WTC11 (cell line): ENCODE results near the gene ABCD4. TPM values are rescaled to one million over a fixed set of nuclear protein-coding genes. Genes with fewer than 3 reads are reported as not detected.

Experiments
- ATAC-seq: fragments of 200-7000 bp; cut with Tn5 transposase; 2 replicates; pipeline ENCODE4 v1.10.0; 2021; ENCODE audit warnings: mild to moderate bottlenecking, moderate library complexity
- CTCF ChIA-PET: fragments of 300-600 bp; sonication (Branson Sonifier 250); formaldehyde crosslinking; loops from one replicate; lab custom pipeline; 2021; ENCODE audit warnings: antibody characterized with exemption; lab: Charles Lee
- POLR2A ChIA-PET: fragments of 350-600 bp; sonication (Branson Sonifier 250); formaldehyde crosslinking; loops from one replicate; lab custom pipeline; 2021; ENCODE audit warnings: antibody characterized with exemption; lab: Charles Lee
- DNase-seq: peaks from one replicate; pipeline ENCODE4 v3.0.0; 2021; ENCODE audit warnings: low spot score
- H3K27ac Mint-ChIP-seq: 2 replicates; pipeline ENCODE4 v1.8.0; 2021; ENCODE audit warnings: mixed read lengths
- H3K27me3 Mint-ChIP-seq: 2 replicates; pipeline ENCODE4 v1.8.0; 2021; ENCODE audit warnings: low read depth, mild to moderate bottlenecking, moderate library complexity, mixed read lengths
- H3K36me3 Mint-ChIP-seq: 2 replicates; pipeline ENCODE4 v1.8.0; 2021; ENCODE audit warnings: mixed read lengths
- H3K4me1 Mint-ChIP-seq: 2 replicates; pipeline ENCODE4 v1.8.0; 2022; ENCODE audit warnings: mixed read lengths
- H3K4me3 Mint-ChIP-seq: 2 replicates; pipeline ENCODE4 v1.8.0; 2021; ENCODE audit warnings: mild to moderate bottlenecking, moderate library complexity, mixed read lengths
- H3K9me3 Mint-ChIP-seq: 2 replicates; pipeline ENCODE4 v1.8.0; 2021; ENCODE audit warnings: mixed read lengths
- CREB1 ChIP-seq: sonication (generic); formaldehyde crosslinking; IDR thresholded peaks from 2 replicates; pipeline ENCODE4 v1.8.0; 2023; ENCODE audit warnings: mild to moderate bottlenecking, missing genetic modification reagents
- EMX1 ChIP-seq: fragments of 250-450 bp; sonication (Bioruptor Pico); IDR thresholded peaks from 2 replicates; pipeline ENCODE4 v1.8.0; 2021; ENCODE audit warnings: mild to moderate bottlenecking
- FOXJ3 ChIP-seq: sonication (generic); formaldehyde crosslinking; IDR thresholded peaks from 2 replicates; pipeline ENCODE4 v1.9.0; 2021; ENCODE audit warnings: missing genetic modification reagents, mild to moderate bottlenecking, borderline replicate concordance
- GABPB1 ChIP-seq: sonication (generic); formaldehyde crosslinking; IDR thresholded peaks from 2 replicates; pipeline ENCODE4 v1.8.1; 2023; ENCODE audit warnings: mild to moderate bottlenecking, missing genetic modification reagents
- JAZF1 ChIP-seq: fragments of 250-450 bp; sonication (Bioruptor Pico); IDR thresholded peaks from 2 replicates; pipeline ENCODE4 v1.9.0; 2021; ENCODE audit warnings: moderate library complexity, mild to moderate bottlenecking, inconsistent platforms
- NFYB ChIP-seq: sonication (generic); formaldehyde crosslinking; conservative IDR thresholded peaks from 2 replicates; pipeline ENCODE4 v1.8.0; 2022; ENCODE audit warnings: low read depth, missing genetic modification reagents
- NR1H2 ChIP-seq: sonication (generic); formaldehyde crosslinking; IDR thresholded peaks from 2 replicates; pipeline ENCODE4 v1.9.0; 2021; ENCODE audit warnings: mild to moderate bottlenecking, moderate library complexity, missing genetic modification reagents
- NR3C1 ChIP-seq: sonication (generic); formaldehyde crosslinking; conservative IDR thresholded peaks from 2 replicates; pipeline ENCODE4 v1.8.1; 2023; ENCODE audit warnings: low read depth, mild to moderate bottlenecking, missing genetic modification reagents
- OVOL2 ChIP-seq: fragments of 250-450 bp; sonication (Bioruptor Pico); IDR thresholded peaks from 2 replicates; pipeline ENCODE4 v1.9.0; 2021; ENCODE audit warnings: mild to moderate bottlenecking, borderline replicate concordance
- RORB ChIP-seq: fragments of 250-450 bp; sonication (Bioruptor Pico); IDR thresholded peaks from 2 replicates; pipeline ENCODE4 v1.9.0; 2021; ENCODE audit warnings: mild to moderate bottlenecking
- SMAD3 ChIP-seq: sonication (generic); formaldehyde crosslinking; IDR thresholded peaks from 2 replicates; pipeline ENCODE4 v1.8.0; 2022; ENCODE audit warnings: missing genetic modification reagents, mild to moderate bottlenecking, borderline replicate concordance
- ZMAT4 ChIP-seq: fragments of 250-450 bp; sonication (Bioruptor Pico); IDR thresholded peaks from 2 replicates; pipeline ENCODE4 v1.9.0; 2021; ENCODE audit warnings: mild to moderate bottlenecking
- ZNF396 ChIP-seq: fragments of 250-450 bp; sonication (Bioruptor Pico); IDR thresholded peaks from 2 replicates; pipeline ENCODE4 v1.8.0; 2021; ENCODE audit warnings: mild to moderate bottlenecking, moderate library complexity, borderline replicate concordance
- ZNF532 ChIP-seq: fragments of 250-450 bp; sonication (Bioruptor Pico); IDR thresholded peaks from 2 replicates; pipeline ENCODE4 v1.9.0; 2021; ENCODE audit warnings: mild to moderate bottlenecking, borderline replicate concordance
- total RNA-seq: library from RNA; stranded (reverse); gene quantifications from 3 replicates; pipeline ENCODE4 v1.2.3, GENCODE V29; 2021
- TF ChIP-seq, protein P1 (sequence below): sonication (generic); formaldehyde crosslinking; IDR thresholded peaks from 2 replicates; pipeline ENCODE4 v1.8.0; 2022; ENCODE audit warnings: missing genetic modification reagents
- TF ChIP-seq, protein P2 (sequence below): sonication (generic); formaldehyde crosslinking; IDR thresholded peaks from 2 replicates; pipeline ENCODE4 v1.8.0; 2022; ENCODE audit warnings: mild to moderate bottlenecking, missing genetic modification reagents
- TF ChIP-seq, protein P3 (sequence below): sonication (generic); formaldehyde crosslinking; IDR thresholded peaks from 2 replicates; pipeline ENCODE4 v1.8.1; 2022; ENCODE audit warnings: low read depth, mild to moderate bottlenecking, moderate library complexity, missing genetic modification reagents, borderline replicate concordance
- TF ChIP-seq, protein P4 (sequence below): sonication (generic); formaldehyde crosslinking; IDR thresholded peaks from 2 replicates; pipeline ENCODE4 v1.8.1; 2023; ENCODE audit warnings: mild to moderate bottlenecking, missing genetic modification reagents, moderate library complexity

Gene ABCD4
- total RNA-seq, 1 experiment from 2014 or later = 90.2 TPM

DNA sequence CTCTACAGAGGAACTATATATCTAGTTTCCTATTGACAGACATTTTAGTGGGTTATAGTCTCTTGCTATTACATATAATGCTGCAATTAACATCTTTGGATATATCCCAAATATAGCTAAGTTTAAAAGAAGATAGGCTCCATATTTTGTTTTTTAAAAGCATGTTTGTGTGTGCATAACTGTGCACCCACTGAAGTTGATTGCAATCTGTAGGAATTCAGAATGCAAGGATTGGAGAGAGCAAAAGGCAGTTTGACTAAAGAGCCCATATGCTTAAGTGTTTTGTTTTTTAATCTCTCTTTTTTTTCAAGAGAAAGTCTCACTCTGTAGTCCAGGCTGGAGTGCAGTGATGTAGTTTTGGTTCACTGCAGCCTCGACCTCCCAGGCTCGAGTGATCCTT is 9.4 kb upstream of the ABCD4 start (continued):
- no peak for TF ChIP-seq ZNF532 (CRISPR knock-in tag)

- Mint-ChIP-seq H3K4me1 (peaks cover 3% of the 10 kb centered on the region; the same call in 1 of the 2 replicates), H3K27ac (no peak overlapping the region), H3K27me3 (no peaks in the 10 kb centered on the region), H3K9me3 (no peaks in the 10 kb centered on the region), H3K4me3 (no peak overlapping the region), H3K36me3 (no peaks in the 10 kb centered on the region)
- ATAC-seq (no peak), DNase-seq (no peak)
- POLR2A ChIA-PET = no interaction called here
- CTCF ChIA-PET = interaction anchor here (0.6 to 1.1 kb wide), 4 partner anchors 11 to 137 kb away, joined by 3 to 5 read pairs (median 4); no protein-coding TSS in a partner anchor
- TF ChIP-seq, protein P1, sequence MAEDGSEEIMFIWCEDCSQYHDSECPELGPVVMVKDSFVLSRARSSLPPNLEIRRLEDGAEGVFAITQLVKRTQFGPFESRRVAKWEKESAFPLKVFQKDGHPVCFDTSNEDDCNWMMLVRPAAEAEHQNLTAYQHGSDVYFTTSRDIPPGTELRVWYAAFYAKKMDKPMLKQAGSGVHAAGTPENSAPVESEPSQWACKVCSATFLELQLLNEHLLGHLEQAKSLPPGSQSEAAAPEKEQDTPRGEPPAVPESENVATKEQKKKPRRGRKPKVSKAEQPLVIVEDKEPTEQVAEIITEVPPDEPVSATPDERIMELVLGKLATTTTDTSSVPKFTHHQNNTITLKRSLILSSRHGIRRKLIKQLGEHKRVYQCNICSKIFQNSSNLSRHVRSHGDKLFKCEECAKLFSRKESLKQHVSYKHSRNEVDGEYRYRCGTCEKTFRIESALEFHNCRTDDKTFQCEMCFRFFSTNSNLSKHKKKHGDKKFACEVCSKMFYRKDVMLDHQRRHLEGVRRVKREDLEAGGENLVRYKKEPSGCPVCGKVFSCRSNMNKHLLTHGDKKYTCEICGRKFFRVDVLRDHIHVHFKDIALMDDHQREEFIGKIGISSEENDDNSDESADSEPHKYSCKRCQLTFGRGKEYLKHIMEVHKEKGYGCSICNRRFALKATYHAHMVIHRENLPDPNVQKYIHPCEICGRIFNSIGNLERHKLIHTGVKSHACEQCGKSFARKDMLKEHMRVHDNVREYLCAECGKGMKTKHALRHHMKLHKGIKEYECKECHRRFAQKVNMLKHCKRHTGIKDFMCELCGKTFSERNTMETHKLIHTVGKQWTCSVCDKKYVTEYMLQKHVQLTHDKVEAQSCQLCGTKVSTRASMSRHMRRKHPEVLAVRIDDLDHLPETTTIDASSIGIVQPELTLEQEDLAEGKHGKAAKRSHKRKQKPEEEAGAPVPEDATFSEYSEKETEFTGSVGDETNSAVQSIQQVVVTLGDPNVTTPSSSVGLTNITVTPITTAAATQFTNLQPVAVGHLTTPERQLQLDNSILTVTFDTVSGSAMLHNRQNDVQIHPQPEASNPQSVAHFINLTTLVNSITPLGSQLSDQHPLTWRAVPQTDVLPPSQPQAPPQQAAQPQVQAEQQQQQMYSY (CRISPR knock-in tag) = no peak
- no peak for TF ChIP-seq GABPB1 (CRISPR knock-in tag)
Measured at GRCh38 chr14:74309125-74310022, 6.6 kb upstream of the ABCD4 start.

DNA sequence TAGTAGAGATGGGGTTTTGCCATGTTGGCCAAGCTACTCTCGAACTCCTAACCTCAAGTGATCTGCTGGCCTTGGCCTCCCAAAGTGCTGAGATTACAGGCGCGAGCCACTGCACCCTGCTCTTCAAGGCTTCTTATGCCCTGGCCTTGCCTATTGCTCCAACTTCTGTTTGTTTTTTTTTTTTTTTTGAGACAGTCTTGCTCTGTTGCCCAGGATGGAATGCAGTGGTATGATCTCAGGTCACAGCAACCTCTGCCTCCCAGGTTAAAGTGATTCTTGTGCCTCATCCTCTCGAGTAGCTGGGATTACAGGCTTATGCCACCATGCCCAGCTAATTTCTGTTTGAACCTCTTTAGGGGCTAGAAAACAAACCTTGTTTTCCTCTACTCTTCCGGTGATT is 6.0 kb upstream of the ABCD4 start:
- no peaks in the 10 kb centered on the region for H3K36me3 Mint-ChIP-seq
- H3K9me3 Mint-ChIP-seq = no peaks in the 10 kb centered on the region
- no peaks in the 10 kb centered on the region for H3K27me3 Mint-ChIP-seq
- ChIA-PET CTCF (interaction anchor here (0.6 to 1.0 kb wide), 4 partner anchors 12 to 18 kb away, joined by 3 to 5 read pairs (median 4); no protein-coding TSS in a partner anchor), POLR2A (no interaction called here)
- ATAC-seq (no peak), DNase-seq (no peak)
- H3K4me3 Mint-ChIP-seq = no peak overlapping the region
- H3K27ac Mint-ChIP-seq = no peak overlapping the region
- H3K4me1 Mint-ChIP-seq = peaks cover 3% of the 10 kb centered on the region; the same call in 1 of the 2 replicates
- TF ChIP-seq, protein P2, sequence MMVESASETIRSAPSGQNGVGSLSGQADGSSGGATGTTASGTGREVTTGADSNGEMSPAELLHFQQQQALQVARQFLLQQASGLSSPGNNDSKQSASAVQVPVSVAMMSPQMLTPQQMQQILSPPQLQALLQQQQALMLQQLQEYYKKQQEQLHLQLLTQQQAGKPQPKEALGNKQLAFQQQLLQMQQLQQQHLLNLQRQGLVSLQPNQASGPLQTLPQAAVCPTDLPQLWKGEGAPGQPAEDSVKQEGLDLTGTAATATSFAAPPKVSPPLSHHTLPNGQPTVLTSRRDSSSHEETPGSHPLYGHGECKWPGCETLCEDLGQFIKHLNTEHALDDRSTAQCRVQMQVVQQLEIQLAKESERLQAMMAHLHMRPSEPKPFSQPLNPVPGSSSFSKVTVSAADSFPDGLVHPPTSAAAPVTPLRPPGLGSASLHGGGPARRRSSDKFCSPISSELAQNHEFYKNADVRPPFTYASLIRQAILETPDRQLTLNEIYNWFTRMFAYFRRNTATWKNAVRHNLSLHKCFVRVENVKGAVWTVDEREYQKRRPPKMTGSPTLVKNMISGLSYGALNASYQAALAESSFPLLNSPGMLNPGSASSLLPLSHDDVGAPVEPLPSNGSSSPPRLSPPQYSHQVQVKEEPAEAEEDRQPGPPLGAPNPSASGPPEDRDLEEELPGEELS (CRISPR knock-in tag) = no peak
- no peak for TF ChIP-seq OVOL2
- TF ChIP-seq NFYB = no peak
- TF ChIP-seq JAZF1 (CRISPR knock-in tag) = no peak
- no peak for TF ChIP-seq CREB1 (CRISPR knock-in tag)
- TF ChIP-seq, protein P3, sequence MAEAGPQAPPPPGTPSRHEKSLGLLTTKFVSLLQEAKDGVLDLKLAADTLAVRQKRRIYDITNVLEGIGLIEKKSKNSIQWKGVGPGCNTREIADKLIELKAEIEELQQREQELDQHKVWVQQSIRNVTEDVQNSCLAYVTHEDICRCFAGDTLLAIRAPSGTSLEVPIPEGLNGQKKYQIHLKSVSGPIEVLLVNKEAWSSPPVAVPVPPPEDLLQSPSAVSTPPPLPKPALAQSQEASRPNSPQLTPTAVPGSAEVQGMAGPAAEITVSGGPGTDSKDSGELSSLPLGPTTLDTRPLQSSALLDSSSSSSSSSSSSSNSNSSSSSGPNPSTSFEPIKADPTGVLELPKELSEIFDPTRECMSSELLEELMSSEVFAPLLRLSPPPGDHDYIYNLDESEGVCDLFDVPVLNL = no peak
- no peak for TF ChIP-seq GABPB1 (CRISPR knock-in tag)
- no peak for TF ChIP-seq NR3C1 (CRISPR knock-in tag)
- TF ChIP-seq, protein P4, sequence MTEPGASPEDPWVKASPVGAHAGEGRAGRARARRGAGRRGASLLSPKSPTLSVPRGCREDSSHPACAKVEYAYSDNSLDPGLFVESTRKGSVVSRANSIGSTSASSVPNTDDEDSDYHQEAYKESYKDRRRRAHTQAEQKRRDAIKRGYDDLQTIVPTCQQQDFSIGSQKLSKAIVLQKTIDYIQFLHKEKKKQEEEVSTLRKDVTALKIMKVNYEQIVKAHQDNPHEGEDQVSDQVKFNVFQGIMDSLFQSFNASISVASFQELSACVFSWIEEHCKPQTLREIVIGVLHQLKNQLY (CRISPR knock-in tag) = no peak
- no peak for TF ChIP-seq FOXJ3 (CRISPR knock-in tag)
- no peak for TF ChIP-seq RORB
- no peak for TF ChIP-seq NR1H2 (CRISPR knock-in tag)
- no peak for TF ChIP-seq EMX1
- no peak for TF ChIP-seq SMAD3
- TF ChIP-seq ZMAT4 (CRISPR knock-in tag) = no peak
- no peak for TF ChIP-seq ZNF396 (CRISPR knock-in tag)
